HCT116 (cell line): ENCODE measurements around the gene CAPN9. TPM values are rescaled to one million over a fixed set of nuclear protein-coding genes. Genes with fewer than 3 reads are reported as not detected.

ENCODE experiments used
- ATAC-seq: fragments of 200-7000 bp; cut with Tn5 transposase; 2 replicates; pipeline ENCODE4 v1.9.1; 2020; ENCODE audit warnings: mild to moderate bottlenecking, moderate library complexity
- BruUV-seq: library from RNA; stranded (reverse); fragments of 400-500 nt; replicated peaks from 2 replicates; lab custom pipeline; 2021; lab: Mats Ljungman, UMichigan
- CTCF ChIA-PET: fragments of 300-600 bp; sonication (Branson Sonifier 250); formaldehyde crosslinking; loops from one replicate; lab custom pipeline; 2021; ENCODE audit warnings: antibody characterized with exemption; lab: Charles Lee
- POLR2A ChIA-PET: fragments of 300-600, 350-600 bp; sonication (Branson Sonifier 250); formaldehyde crosslinking; loops from one replicate; lab custom pipeline; 2021; ENCODE audit warnings: antibody characterized with exemption; lab: Charles Lee
- RAD21 ChIA-PET, 2 experiments: fragments of 300-600 bp; sonication (Branson Sonifier 250); formaldehyde crosslinking; loops; one replicate each; lab custom pipeline; 2023; ENCODE audit warnings: low total read pairs in 2 of 2; ENCODE audit not compliant: uncharacterized antibody in 2 of 2, unreplicated experiment in 2 of 2, low non-redundant PET in 1 of 2; lab: Charles Lee
- DNase-seq: peaks from one replicate; pipeline ENCODE4 v3.0.0-alpha.2; 2010; ENCODE audit warnings: low read depth, low spot score
- H2AFZ ChIP-seq: fragments of 200-600 bp; shearing (Covaris generic), sonication (generic); 2 replicates; pipeline ENCODE4 v1.6.1; 2017; ENCODE audit warnings: low read depth, mixed run types, mixed read lengths, antibody characterized with exemption, low read length; ENCODE audit not compliant: poor library complexity, severe bottlenecking
- H3K27ac ChIP-seq: 2 replicates; pipeline ENCODE4 v1.5.1; 2012; ENCODE audit warnings: low read depth, low read length
- H3K27me3 ChIP-seq: fragments of 200-600 bp; sonication (generic); 2 replicates; pipeline ENCODE4 v1.6.1; 2016; ENCODE audit warnings: mixed run types, low read length, mixed read lengths; ENCODE audit not compliant: insufficient read depth
- H3K36me3 ChIP-seq, 2 experiments: fragments of 200-500 bp in 1 of 2; fragments of 200-600 bp in 1 of 2; sonication (Bioruptor generic) in 1 of 2; sonication (generic) in 1 of 2; 2 replicates each; pipeline versions ENCODE4 v1.5.1 to v1.6.1; 2014 to 2016; ENCODE audit warnings: low read length in 2 of 2, inconsistent platforms in 1 of 2, mixed read lengths in 1 of 2, mixed run types in 1 of 2; ENCODE audit not compliant: insufficient read depth in 2 of 2, control insufficient read depth in 1 of 2
- H3K4me1 ChIP-seq, 2 experiments: fragments of 200-600 bp in 1 of 2; sonication (generic) in 1 of 2; 2 replicates each; pipeline versions ENCODE4 v1.5.1 to v1.6.1; 2012 to 2017; ENCODE audit warnings: low read length in 2 of 2, inconsistent platforms in 1 of 2, mild to moderate bottlenecking in 1 of 2, mixed read lengths in 1 of 2, mixed run types in 1 of 2, moderate library complexity in 1 of 2; ENCODE audit not compliant: insufficient read depth in 2 of 2, control insufficient read depth in 1 of 2
- H3K4me2 ChIP-seq: fragments of 200-600 bp; sonication (generic); 2 replicates; pipeline ENCODE4 v1.6.1; 2017; ENCODE audit warnings: mixed run types, low read length, mixed read lengths
- H3K4me3 ChIP-seq, 2 experiments: fragments of 200-600 bp in 1 of 2; sonication (generic) in 1 of 2; replicated peaks in 1 of 2; 2 replicates each; pipeline ENCODE4 v1.5.1; 2011 to 2016; ENCODE audit warnings: low read length in 2 of 2, control low read depth in 1 of 2, low read depth in 1 of 2, mild to moderate bottlenecking in 1 of 2, mixed read lengths in 1 of 2, mixed run types in 1 of 2
- H3K79me2 ChIP-seq: fragments of 200-600 bp; sonication (generic); 2 replicates; pipeline ENCODE4 v1.6.1; 2017; ENCODE audit warnings: mild to moderate bottlenecking, mixed run types, low read length, moderate library complexity, mixed read lengths; ENCODE audit not compliant: insufficient read depth
- H3K9ac ChIP-seq: fragments of 200-600 bp; sonication (generic); 2 replicates; pipeline ENCODE4 v1.6.1; 2016; ENCODE audit warnings: low read length, mixed read lengths
- H3K9me2 ChIP-seq: fragments of 200-600 bp; sonication (generic), shearing (Covaris generic); 2 replicates; pipeline ENCODE4 v1.6.1; 2017; ENCODE audit warnings: mixed run types, mild to moderate bottlenecking, moderate library complexity; ENCODE audit not compliant: insufficient read depth
- H3K9me3 ChIP-seq, 2 experiments: fragments of 200-500 bp in 1 of 2; fragments of 200-600 bp in 1 of 2; sonication (Bioruptor generic) in 1 of 2; sonication (generic) in 1 of 2; 2 replicates each; pipeline ENCODE4 v1.6.1; 2014 to 2017; ENCODE audit warnings: low read length in 2 of 2, mixed read lengths in 2 of 2, inconsistent platforms in 1 of 2, low read depth in 1 of 2, mild to moderate bottlenecking in 1 of 2, mixed run types in 1 of 2, moderate library complexity in 1 of 2; ENCODE audit not compliant: control insufficient read depth in 1 of 2, insufficient read depth in 1 of 2
- H4K20me1 ChIP-seq: fragments of 200-600 bp; sonication (generic), shearing (Covaris generic); 2 replicates; pipeline ENCODE4 v1.6.1; 2017; ENCODE audit warnings: mixed run types, mild to moderate bottlenecking, moderate library complexity; ENCODE audit not compliant: insufficient read depth
- CBX3 ChIP-seq: IDR thresholded peaks from 2 replicates; pipeline ENCODE4 v1.6.1; 2012; ENCODE audit warnings: low read depth
- CEBPB ChIP-seq: IDR thresholded peaks from 2 replicates; pipeline ENCODE4 v1.6.1; 2012; ENCODE audit warnings: low read depth
- CTCF ChIP-seq, 3 experiments: fragments of 200-600 bp in 1 of 3; sonication (generic) in 1 of 3; IDR thresholded peaks in 2 of 3; conservative IDR thresholded peaks in 1 of 3; 2 replicates each; pipeline ENCODE4 v1.5.1; 2012 to 2017; ENCODE audit warnings: low read depth in 2 of 3, low read length in 2 of 3, antibody characterized with exemption in 1 of 3, borderline replicate concordance in 1 of 3, control low read depth in 1 of 3, mild to moderate bottlenecking in 1 of 3, mixed read lengths in 1 of 3, mixed run types in 1 of 3, moderate library complexity in 1 of 3; ENCODE audit not compliant: insufficient read depth in 1 of 3
- EGR1 ChIP-seq: IDR thresholded peaks from 2 replicates; pipeline ENCODE4 v1.6.1; 2012; ENCODE audit warnings: low read depth
- ELF1 ChIP-seq: IDR thresholded peaks from 2 replicates; pipeline ENCODE4 v1.6.1; 2012; ENCODE audit warnings: low read depth, borderline replicate concordance
- JUND ChIP-seq: IDR thresholded peaks from 2 replicates; pipeline ENCODE4 v1.6.1; 2012
- POLR2A ChIP-seq: IDR thresholded peaks from 2 replicates; pipeline ENCODE4 v1.7.0; 2011; ENCODE audit warnings: borderline replicate concordance; ENCODE audit not compliant: insufficient read depth, insufficient read length; ENCODE audit errors: extremely low read depth
- RAD21 ChIP-seq: IDR thresholded peaks from 2 replicates; pipeline ENCODE4 v1.6.1; 2012; ENCODE audit warnings: low read depth, mild to moderate bottlenecking
- REST ChIP-seq: IDR thresholded peaks from 2 replicates; pipeline ENCODE4 v1.6.1; 2012; ENCODE audit warnings: low read depth
- SIN3A ChIP-seq: IDR thresholded peaks from 2 replicates; pipeline ENCODE4 v1.6.1; 2012; ENCODE audit warnings: low read depth
- SP1 ChIP-seq: IDR thresholded peaks from 2 replicates; pipeline ENCODE4 v1.6.1; 2012; ENCODE audit warnings: low read depth
- ZBTB33 ChIP-seq: IDR thresholded peaks from 2 replicates; pipeline ENCODE4 v1.6.1; 2011; ENCODE audit warnings: mild to moderate bottlenecking, low read length, moderate library complexity; ENCODE audit not compliant: insufficient replicate concordance; ENCODE audit errors: extremely low read depth
- ZFX ChIP-seq: fragments of 450-650 bp; IDR thresholded peaks from 2 replicates; pipeline ENCODE4 v1.6.1; 2017
- ZNF274 ChIP-seq: fragments of 200-500 bp; sonication (Bioruptor generic); IDR thresholded peaks from 2 replicates; pipeline ENCODE4 v1.6.1; 2014; ENCODE audit warnings: mild to moderate bottlenecking, low read depth, low read length, inconsistent platforms
- intact Hi-C: fragments of 100-400 bp; cut with micrococcal nuclease; formaldehyde crosslinking; loops from 2 replicates; pipeline ENCODE4 v1.10.0; 2022
- total RNA-seq: library from RNA; stranded (reverse); gene quantifications from one replicate; pipeline ENCODE4 v1.2.1, GENCODE V29; 2021; ENCODE audit not compliant: unreplicated experiment

CAPN9 gene
- total RNA-seq, 1 experiment from 2014 or later, result not detected

- no TSS peak for BruUV-seq
Measured at GRCh38 chr1:230728710-230729392, 18.3 kb upstream of the CAPN9 start.

More at GRCh38 chr1:230728710-230729392, 18.3 kb upstream of the CAPN9 start:
- DNase-seq, result no peak
- Histone ChIP-seq H2AFZ (no peak overlapping the region), H3K4me1 (no peaks in the 10 kb centered on the region), H3K9ac (no peak overlapping the region), H4K20me1 (no peaks in the 10 kb centered on the region), H3K36me3 (no peaks in the 10 kb centered on the region), H3K9me2 (no peaks in the 10 kb centered on the region), H3K27me3 (no peaks in the 10 kb centered on the region), H3K4me3 (no peak overlapping the region), H3K27ac (no peak overlapping the region)
- intact Hi-C loops, result no loop called here
- TF ChIP-seq CEBPB, result no peak
- TF ChIP-seq REST, result no peak
- no peak for TF ChIP-seq SIN3A
- no peak for TF ChIP-seq CTCF (IDR thresholded peaks at IDR 0.05 in 2 of 3, conservative IDR thresholded peaks at IDR 0.05 in 1 of 3; ENCODE audit: borderline replicate concordance in 1 of 3, insufficient read depth in 1 of 3, low read depth in 2 of 3, low read length in 2 of 3)
- TF ChIP-seq JUND, result no peak
- no peak for TF ChIP-seq ZFX
- TF ChIP-seq EGR1, result no peak
- TF ChIP-seq SP1, result no peak
- TF ChIP-seq ELF1, result no peak
- no peak for TF ChIP-seq CBX3
- no peak for TF ChIP-seq RAD21
- TF ChIP-seq POLR2A, result no peak
- TF ChIP-seq ZNF274, result no peak
- no peak for TF ChIP-seq ZBTB33
- TF ChIP-seq, all 23 proteins: peak for 0
- POLR2A ChIA-PET, result no interaction called here
- RAD21 ChIA-PET, result no interaction called here
- CTCF ChIA-PET, result no interaction called here
- H3K9me3 ChIP-seq, result no peaks in the 10 kb centered on the region; a peak in 1 of 4 replicates
- H3K79me2 ChIP-seq, result no peaks in the 10 kb centered on the region
- ATAC-seq, result no peak
- no peak overlapping the region for H3K4me2 ChIP-seq
